Kasumi-1 (cell line): ENCODE results near the gene CDK5.
A peak's percentile ranks its signal among the peaks of the same experiment; 100 is the strongest.

Source experiments
- DNase-seq, 2 experiments: peaks; one replicate each; lab custom pipeline; 2025; lab: John Stamatoyannopoulos, UW

CDK5 gene

DNA sequence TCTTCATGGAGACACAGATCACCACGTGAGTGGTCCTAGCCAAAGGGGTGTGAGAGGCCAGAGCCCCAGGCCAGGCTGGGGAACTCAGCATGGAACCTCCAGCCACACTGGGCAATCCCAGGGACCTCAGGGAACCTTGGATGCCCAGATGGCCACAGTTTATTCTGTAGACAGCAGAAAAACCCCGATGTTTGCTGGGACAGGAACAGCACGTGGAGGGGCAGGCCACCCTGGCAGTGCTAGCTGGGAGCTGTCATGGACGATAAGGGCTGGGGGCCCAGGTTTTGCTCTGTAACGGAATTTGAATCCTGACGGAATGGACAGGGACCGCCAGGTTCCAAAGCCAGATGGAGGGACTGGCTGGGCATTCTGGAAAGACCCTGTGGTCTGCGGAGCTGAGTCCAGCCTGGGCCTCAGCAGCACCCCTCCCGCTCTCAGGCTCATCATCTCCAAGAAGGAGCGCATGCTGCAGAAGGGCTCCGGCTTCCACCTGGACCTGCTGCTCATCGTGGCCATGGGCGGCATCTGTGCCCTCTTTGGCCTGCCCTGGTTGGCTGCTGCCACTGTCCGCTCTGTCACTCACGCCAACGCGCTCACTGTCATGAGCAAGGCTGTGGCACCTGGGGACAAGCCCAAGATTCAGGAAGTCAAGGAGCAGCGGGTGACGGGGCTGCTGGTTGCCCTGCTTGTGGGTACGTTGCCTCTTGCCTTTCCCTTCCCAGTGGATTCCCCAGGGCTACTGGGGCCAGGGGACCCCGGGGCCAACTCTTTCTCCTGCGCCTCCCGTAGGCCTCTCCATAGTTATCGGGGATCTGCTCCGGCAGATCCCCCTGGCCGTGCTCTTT lies 17.3 kb upstream of the CDK5 start:
- no peak for DNase-seq

DNA sequence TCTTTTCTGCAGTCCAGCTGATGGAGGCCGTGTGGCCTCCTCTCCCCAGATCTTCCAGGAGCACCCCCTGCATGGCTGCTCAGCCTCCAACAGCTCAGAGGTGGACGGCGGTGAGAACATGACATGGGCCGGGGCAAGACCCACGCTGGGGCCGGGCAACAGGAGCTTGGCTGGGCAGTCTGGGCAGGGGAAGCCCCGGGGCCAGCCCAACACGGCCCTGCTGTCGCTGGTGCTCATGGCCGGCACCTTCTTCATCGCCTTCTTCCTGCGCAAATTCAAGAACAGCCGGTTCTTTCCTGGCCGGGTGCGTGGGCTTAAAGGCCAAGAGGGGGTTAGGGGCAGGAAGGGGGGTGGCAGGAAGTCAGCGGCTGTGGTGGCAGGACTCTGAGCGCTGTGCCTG lies 16.3 kb upstream of the CDK5 start:
- no peak for DNase-seq

DNA sequence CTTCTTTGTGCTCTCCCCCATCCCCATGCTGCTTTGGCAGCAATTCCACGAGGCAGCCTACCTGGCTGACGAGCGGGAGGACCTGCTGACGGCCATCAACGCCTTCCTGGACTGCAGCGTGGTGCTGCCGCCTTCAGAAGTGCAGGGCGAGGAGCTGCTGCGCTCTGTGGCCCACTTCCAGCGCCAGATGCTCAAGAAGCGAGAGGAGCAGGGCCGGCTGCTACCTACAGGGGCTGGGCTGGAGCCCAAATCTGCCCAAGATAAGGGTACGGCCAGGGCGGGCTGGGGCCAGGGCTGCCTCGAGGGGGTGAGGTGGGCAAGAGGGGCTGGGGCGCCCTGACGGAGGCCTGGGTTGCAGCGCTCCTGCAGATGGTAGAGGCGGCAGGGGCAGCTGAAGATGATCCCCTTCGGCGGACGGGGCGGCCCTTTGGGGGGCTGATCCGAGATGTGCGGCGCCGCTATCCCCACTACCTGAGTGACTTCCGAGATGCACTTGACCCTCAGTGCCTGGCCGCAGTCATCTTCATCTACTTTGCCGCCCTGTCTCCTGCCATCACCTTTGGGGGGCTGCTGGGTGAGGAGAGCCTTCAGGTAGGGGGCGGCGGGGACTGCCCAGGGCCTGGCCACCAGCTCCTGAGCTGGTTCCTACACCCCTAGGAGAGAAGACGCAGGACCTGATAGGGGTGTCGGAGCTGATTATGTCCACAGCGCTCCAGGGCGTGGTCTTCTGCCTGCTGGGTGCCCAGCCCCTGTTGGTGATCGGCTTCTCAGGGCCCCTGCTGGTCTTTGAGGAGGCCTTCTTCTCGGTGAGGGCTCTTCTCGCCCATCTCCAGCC lies 13.6 kb upstream of the CDK5 start:
- DNase-seq: no peak

DNA sequence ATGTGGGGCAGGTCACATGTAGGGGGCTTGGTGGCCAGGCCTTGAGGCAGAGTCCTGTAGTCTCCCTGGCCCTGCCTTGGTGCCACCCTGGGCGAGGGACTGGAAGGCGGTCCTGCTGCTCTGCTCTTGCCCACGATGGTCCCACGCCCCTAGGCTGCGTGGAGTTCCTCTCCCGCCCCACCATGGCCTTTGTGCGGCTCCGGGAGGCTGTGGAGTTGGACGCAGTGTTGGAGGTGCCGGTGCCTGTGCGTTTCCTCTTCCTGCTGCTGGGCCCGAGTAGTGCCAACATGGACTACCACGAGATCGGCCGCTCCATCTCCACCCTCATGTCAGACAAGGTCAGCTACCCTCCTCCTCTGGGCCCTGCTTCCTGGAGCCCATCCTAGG lies 12.9 kb upstream of the CDK5 start:
- DNase-seq: no peak

DNA sequence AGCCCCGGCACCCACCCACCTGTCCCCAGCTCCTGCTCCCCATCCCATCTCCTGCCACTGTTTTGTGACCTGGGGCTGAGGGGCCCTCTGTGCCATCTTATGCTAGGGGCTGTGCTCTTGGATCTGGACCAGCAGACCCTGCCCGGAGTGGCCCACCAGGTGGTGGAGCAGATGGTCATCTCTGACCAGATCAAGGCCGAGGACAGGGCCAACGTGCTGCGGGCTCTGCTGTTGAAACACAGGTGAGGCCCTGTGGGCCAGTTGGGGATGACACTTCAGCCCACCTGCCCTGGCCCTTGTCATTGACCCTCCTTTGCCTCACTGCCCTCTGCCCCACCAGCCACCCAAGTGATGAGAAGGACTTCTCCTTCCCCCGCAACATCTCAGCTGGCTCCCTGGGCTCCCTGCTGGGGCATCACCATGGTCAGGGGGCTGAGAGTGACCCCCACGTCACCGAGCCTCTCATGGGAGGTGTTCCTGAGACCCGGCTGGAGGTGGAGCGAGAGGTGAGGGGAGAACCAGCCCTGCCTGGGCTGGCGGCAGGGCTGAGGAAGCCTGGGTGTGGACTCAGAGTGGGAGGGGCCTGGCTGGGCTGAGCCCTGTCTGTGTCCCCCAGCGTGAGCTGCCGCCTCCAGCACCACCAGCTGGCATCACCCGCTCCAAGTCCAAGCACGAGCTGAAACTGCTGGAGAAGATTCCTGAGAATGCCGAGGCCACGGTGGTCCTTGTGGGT lies 12.3 kb upstream of the CDK5 start:
- no peak for DNase-seq

DNA sequence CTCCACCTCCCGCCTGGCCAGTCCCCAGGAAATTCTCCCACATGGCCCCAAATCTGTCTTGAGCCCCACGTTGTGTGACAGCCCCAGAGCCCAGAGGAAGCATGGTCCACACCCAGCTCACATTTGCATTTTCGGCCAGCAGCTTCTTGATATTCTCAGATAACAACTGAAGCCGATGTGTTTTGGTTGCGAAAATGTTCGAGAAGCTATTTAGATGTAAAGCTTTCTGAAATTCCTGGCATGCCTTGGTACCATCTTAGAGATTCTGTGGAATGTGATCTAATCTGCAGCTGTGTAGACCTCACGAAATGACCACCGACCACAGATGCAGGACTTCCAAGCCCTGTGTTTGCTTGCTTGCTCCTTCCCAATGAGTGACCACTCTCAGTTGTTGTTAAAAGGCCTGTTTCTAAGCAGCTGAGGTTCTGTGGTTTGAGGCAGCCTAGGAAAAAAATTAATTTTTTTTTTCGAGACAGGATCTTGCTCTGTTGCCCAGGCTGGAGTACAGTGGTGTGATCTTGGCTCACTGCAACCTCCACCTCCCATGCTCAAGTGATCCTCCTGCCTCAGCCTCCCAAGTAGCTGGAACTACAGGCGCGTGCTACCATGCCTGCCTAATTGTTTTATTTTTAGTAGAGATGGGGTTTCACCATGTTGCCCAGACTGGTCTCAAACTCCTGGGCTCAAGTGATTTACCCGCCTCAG lies 10.5 kb upstream of the CDK5 start:
- no peak for DNase-seq

DNA sequence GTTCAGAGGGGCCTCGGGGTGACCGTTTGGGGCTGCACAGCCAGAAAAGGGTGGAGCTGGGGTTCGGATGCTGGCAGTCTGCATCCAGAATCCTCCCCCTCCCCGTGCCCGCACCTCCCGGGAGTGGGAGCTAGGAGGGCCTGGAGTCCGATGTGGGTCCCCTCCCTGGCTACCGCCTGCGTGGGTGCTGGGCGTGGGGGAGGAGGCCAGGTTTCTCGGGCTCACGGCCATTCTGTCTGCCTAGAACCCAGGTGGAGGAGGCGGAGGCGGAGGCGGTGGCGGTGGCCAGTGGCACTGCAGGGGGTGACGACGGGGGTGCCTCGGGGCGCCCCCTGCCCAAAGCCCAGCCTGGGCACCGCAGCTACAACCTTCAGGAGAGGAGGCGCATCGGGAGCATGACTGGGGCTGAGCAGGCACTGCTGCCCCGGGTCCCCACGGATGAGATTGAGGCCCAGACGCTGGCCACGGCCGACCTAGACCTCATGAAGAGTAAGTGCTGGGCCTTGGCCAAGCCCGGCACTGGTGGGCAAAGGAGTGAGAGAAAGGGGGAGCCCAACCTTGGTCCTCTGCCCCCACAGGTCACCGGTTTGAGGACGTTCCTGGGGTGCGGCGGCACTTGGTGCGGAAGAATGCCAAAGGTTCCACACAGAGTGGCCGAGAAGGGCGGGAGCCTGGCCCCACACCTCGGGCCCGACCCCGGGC lies 8.7 kb upstream of the CDK5 start:
- DNase-seq: no peak

DNA sequence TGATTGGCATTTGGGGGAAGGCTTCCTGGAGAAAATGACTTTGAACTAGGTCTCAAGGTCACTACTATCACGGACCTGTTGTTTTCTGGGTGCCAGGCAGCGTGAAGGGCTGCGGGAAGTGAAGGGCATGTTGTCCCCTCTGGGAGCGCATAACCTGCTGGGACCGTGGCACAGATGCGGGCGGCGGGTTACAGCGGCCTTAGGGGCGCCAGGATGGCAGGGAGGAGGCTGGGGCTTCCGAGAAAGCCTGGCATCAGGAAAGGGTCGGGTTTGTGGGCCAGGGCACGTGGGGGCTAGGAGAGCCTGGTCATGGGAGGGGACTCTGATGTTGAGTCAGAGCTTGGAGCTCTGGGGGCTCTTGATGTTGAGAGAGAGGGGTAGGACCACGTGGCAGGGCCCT lies 7.8 kb upstream of the CDK5 start:
- DNase-seq: no peak

DNA sequence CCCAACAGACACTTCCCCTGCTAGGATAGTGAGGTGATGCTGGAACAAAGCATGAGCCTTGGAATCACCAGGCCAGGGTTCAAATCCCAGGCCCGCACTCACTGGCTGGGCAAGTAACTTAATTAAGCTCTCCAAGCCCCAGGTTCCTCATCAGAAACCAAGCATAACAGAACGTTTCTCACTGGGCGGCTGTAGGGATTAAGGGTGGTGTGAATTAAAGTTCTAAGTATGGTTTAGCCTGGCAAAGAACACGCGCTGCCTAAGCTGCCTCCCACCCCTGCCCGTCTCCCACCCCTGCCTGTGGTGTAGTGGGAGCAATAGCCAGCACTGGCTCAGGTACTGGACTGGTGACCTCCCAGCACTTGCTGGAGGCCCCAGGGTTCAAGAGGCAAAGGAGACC lies 7.3 kb upstream of the CDK5 start:
- no peak for DNase-seq

DNA sequence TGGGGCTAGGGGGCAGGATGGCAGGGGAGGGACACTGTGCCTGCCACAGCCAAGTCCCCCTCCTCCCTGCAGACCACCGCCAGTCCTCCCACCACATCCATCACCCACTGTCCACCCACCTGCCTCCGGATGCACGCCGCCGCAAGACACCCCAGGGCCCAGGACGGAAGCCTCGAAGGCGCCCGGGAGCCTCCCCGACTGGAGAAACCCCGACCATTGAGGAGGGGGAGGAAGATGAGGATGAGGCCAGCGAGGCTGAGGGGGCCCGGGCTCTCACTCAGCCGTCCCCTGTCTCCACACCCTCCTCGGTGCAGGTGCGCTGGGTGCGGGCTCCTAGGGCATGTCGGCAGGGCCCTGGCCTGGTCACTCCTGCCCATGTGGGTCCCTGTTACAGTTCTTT lies 6.8 kb upstream of the CDK5 start:
- DNase-seq: no peak

DNA sequence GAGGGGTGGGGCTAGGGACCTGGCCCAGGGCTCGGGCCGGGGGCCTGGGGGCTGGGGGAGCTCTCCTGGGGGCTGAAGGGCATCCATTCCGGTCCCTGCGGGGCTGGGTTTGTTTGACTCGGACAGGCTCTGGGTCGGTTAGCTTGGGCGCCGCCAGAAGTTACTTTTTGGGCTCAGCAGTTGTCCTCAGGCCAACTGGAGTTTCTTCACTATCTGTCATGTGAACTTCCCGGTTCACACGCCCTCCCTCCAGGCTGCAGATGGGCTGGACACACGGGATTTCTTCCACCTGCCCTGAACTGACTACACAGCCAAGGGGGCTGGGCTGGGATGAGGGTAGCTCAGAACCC lies 5.5 kb upstream of the CDK5 start:
- DNase-seq: no peak

DNA sequence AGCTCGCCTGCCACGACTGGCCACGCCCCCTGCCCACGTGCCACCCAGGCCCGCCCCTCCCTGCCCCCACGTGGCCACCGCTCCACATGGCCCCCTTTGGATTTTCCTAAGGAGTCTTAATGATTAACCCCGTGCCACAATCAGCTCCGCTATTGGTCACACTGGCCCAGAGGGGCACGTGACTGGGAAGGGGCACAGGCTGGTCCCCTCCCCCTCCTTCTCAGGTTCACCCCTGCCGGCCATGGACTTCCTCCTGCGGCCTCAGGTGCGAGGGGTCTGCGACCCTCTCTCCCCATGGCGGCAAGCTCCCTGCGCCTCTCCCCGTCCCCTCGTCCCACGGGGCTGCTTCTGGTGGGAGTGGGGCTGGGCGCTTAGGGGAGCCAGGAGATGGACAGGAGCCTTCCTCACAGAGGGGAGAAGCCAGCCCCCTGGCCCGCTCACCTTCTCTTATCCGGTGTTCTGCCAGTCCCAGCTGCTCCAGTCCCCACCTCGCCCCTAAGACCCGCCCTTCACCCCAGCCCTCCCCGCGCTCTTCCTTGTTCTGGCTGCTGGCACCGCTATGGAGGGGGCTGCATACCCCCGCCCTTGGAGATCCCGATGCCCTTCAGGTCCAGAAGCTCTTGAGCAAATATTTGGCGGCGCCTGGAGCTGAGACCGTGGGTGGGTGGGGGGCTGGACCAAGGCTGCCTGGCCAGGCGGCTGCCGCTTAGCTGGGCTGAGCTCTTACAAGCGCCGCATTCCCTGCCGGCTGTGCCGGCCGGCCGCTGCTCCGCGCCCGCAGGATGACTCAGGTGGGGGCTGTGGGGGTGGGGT lies 4.9 kb upstream of the CDK5 start:
- no peak for DNase-seq

DNA sequence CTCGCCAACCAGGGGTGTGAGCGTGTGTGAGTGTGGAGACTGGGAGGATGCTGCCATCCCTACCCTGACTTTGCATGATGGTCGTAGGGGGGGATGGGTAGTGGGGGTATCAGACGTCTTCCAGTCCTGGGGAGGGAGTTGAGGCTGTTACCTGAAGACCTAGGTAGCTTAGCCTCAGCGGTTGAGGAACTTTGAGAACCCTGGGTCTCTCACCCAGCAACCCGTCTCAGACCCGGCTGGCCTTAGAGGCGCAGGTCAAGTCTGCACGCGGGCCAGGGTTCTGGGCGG lies 4.4 kb upstream of the CDK5 start:
- DNase-seq: no peak

DNA sequence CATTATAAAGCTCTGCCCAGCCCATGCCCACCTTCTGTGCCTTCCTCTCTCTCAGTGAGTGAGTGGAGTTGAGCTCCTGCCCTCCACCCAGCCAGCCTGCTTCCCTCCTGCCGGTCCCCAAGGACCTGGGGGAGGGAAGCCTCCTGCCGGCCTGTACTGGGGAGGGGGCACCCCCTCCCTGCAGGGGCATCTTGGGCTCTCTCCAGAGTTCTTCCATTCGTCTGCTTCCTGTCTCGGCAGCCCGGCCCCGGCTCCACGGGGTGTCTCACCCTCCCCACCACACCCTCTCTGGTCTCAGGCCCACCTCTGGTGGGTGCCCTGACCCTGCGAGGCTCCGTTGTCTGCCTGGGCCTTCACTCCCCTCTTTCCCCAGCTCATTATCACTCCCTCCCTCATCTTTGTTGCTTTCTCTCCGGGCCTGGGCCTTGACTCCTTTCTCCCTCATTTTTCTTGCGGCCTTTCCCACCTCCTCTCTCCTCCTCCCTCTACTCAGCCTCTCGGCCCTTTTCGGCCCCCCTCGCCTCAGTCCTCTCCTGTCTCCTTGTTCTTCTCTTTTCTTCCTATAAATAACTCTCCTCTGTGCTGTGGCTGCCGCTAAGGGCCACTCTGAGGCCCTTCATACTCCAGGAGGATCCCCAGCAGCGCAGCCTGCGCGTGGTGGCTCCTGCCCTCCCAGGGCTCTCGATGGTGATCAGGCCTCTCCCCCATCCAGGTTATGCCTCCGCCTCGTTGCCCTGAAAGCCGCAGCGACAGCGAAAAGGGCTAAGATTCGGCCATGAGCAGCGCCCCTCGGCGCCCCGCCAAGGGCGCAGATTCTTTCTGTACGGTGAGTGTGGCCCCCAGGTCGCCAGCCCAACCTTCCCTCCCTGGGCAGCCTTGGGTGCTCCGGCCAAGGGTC lies 3.8 kb upstream of the CDK5 start:
- no peak for DNase-seq

DNA sequence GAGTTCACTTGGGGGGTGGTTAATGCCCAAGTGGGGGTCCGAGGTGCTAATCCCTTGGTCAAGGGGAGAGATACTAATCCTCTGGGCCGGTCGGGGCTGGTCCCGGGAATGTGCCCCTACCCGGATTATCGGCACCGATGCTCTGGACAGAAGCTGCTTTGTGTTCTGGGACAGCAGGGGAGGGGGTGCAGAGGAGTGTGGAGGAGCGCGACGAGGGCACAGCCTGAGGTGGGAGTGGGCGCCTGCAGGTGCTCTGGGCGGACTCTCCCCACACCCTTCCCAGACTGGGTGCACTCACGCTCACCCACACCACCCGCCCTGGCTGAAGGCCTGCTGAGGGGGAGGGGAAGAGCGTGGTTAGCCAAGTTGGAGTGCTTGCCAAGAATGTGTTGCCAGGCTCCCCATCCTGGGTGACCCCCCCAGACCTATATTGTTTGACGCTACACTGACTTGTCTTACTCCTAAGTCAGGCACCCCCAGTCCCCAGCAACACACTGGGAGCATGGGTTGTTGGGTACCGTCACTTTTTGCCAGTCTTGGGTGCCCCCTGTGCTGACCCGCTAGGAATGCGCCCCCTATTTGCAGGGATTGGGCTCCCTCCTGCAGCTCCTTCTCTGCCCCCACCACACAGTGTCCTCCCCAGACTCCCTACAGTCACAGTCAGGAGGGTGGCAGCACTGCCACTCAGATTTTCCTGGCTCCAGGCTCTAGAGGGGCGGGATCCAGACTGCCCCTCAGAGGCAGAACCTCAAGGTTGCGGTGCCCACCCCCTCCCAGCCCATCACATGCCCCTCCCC lies 2.9 kb upstream of the CDK5 start:
- DNase-seq: peak; percentile 15 to 33

DNA sequence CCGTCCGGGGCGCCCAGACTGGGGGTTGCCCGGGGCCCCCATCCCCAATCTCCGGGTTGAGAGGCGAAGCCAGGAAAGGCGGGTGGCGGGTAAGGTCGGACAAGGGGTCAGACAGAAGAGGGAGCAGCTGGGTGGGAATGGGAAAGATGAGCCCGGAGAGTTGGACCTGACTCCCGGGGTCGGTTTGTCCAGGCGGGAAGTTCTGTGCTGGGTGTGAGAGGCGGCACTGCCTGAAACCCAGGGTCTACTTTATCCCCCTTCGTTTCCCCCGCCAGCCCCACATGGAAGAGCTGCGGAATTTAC lies 2.4 kb upstream of the CDK5 start:
- no peak for DNase-seq

DNA sequence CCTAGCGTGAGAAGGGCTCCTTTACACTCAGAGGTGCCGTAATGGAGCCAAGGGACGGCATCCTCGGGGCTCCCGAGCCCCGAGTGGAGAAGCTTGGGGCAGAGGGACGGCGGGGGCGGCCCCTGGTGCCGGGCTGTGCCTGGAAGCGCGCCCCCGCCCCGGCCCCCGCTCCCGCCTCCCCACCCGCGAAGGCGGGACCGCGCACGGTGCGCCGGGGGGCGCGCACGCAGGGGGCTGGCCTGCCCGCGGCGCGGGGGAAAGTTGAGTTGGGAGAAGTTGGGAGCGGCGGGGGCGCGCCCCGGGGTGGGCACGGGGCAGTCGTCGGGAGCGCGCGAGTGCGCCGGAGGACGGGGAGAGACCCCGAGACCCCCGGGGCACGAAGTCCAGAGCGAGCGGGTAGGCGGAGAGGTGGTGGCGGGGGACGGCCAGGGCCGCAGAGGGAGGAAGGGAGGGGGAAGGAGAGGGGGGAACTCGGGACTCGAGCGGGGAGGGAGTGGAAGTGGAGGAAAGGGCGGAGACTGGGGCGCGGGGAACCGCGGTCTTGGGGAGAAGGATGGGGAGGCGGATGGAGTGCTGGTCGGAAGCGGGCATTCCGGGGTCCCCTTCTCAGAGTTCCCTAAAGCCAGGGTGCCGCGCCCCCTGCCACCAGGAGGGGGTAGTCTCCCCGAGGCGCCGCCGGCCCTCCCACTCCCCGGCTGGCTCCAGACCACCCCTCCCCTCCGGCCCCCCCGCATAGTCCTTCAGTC lies 1.8 kb upstream of the CDK5 start, which contains the start of gene SLC4A2:
TSS of gene SLC4A2 (plus strand) at position 223 of the 746 bp plus-strand sequence. CDS start 2,399 bp downstream, outside the sequence.
- DNase-seq: peak; percentile 63 to 67

DNA sequence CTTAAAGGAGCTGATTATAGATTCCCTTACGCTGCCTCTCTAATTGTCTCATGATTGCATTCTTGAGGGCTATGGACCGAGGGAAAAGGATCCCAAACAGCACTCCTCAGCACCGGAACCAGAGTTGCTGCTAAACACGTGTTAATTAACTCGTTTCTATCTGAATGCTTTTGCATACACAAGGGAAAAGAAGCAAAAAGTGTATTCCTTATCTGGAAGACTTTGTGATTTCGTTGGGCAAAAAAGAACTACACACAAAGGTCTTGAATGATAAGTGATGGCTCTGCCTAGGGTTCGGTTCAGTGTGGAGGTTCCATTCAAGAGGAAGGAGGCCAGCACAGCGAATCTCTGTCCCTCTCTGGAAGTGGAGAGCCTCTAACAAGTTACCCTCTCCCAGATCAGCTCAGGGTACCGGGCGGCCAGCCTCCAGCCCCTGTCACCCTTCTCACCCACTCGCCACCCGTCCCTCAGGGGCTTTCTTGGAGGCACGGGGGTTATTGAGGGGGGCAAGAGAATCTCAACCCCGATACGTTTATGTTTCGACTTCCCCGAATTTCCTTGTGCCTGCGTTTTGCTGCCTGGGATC lies 1.2 kb upstream of the CDK5 start:
- no peak for DNase-seq
